ENCODE measurements around the gene FGF21. TPM values are rescaled to one million over a fixed set of nuclear protein-coding genes. Genes with fewer than 3 reads are reported as not detected.

The FGF21 gene
- polyA plus RNA-seq, 1 of the 3 experiments (the other 2 are of a cell fraction), result not detected

GRCh38 chr19:48799358-48800300 lies 44.3 kb downstream of the FGF21 start:
- Histone ChIP-seq H3K36me3 (replicated peaks in 1 of 2; ENCODE audit: control insufficient read depth in 1 of 2, insufficient read depth in 2 of 2, low read length in 1 of 2) (peaks cover 0 to under 1% of the 10 kb centered on the region in 2 experiments), H3K4me2 (no peak overlapping the region), H2AFZ (ENCODE audit: low read depth) (no peak overlapping the region), H3K27ac (ENCODE audit: low read depth in 2 of 2, low read length in 1 of 2) (no peak overlapping the region), H3K9me3 (no peaks in the 10 kb centered on the region), H4K20me1 (ENCODE audit: insufficient read depth) (no peaks in the 10 kb centered on the region), H3K9me2 (no peaks in the 10 kb centered on the region), H3K79me2 (ENCODE audit: insufficient read depth) (no peaks in the 10 kb centered on the region), H3K4me3 (ENCODE audit: low read depth in 2 of 2, low read length in 1 of 2) (no peak overlapping the region), H3F3A (replicated peaks; ENCODE audit: insufficient read depth) (peaks cover 5% of the 10 kb centered on the region), H3K4me1 (ENCODE audit: control insufficient read depth in 1 of 2, insufficient read depth in 2 of 2, low read depth in 1 of 2, low read length in 1 of 2) (peaks cover 4 to 5% of the 10 kb centered on the region in 2 experiments; a peak in 1 of 4 replicates), H3K27me3 (ENCODE audit: insufficient read depth) (no peaks in the 10 kb centered on the region), H3K9ac (no peak overlapping the region)
- ChIA-PET CTCF (interaction anchor here (1.0 to 4.7 kb wide), 5 partner anchors 11 to 171 kb away, joined by 3 to 21 read pairs (median 7); partner anchors contain the start of gene HSD17B14), POLR2A (no interaction called here)
- TF ChIP-seq GATA2 (CRISPR knock-in tag; IDR thresholded peaks at IDR 0.05) (no peak), IRF3 (IDR thresholded peaks at IDR 0.05; ENCODE audit: low read depth, low read length) (no peak), CHD2 (IDR thresholded peaks at IDR 0.05; ENCODE audit: low read length, partially characterized antibody) (no peak), RXRA (IDR thresholded peaks at IDR 0.05; ENCODE audit: borderline replicate concordance, low read depth) (no peak), JUND (IDR thresholded peaks at IDR 0.05) (no peak), EP300 (IDR thresholded peaks at IDR 0.05; ENCODE audit: borderline replicate concordance in 1 of 2, low read depth in 1 of 2, low read length in 1 of 2) (no peak), EZH2phosphoT487 (IDR thresholded peaks at IDR 0.05; ENCODE audit: borderline replicate concordance, low read depth) (no peak), RFX5 (IDR thresholded peaks at IDR 0.05; ENCODE audit: low read length) (no peak), TCF12 (IDR thresholded peaks at IDR 0.05) (no peak), ELF1 (IDR thresholded peaks at IDR 0.05) (no peak), RAD21 (IDR thresholded peaks at IDR 0.05; ENCODE audit: low read length) (no peak), RCOR1 (IDR thresholded peaks at IDR 0.05; ENCODE audit: low read length) (no peak), YY1 (IDR thresholded peaks at IDR 0.05; ENCODE audit: low read depth) (no peak), FOXJ3 (CRISPR knock-in tag; IDR thresholded peaks at IDR 0.05) (no peak), REST (IDR thresholded peaks at IDR 0.05; ENCODE audit: low read depth, low read length) (no peak), GABPA (IDR thresholded peaks at IDR 0.05; ENCODE audit: low read depth) (no peak), MXI1 (IDR thresholded peaks at IDR 0.05; ENCODE audit: low read depth, low read length) (no peak), CTCF (IDR thresholded peaks at IDR 0.05) (no peak)
- TF ChIP-seq, protein P1, sequence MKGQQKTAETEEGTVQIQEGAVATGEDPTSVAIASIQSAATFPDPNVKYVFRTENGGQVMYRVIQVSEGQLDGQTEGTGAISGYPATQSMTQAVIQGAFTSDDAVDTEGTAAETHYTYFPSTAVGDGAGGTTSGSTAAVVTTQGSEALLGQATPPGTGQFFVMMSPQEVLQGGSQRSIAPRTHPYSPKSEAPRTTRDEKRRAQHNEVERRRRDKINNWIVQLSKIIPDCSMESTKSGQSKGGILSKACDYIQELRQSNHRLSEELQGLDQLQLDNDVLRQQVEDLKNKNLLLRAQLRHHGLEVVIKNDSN (IDR thresholded peaks at IDR 0.05; ENCODE audit: borderline replicate concordance, low read depth), result no peak
- TF ChIP-seq, protein P2, sequence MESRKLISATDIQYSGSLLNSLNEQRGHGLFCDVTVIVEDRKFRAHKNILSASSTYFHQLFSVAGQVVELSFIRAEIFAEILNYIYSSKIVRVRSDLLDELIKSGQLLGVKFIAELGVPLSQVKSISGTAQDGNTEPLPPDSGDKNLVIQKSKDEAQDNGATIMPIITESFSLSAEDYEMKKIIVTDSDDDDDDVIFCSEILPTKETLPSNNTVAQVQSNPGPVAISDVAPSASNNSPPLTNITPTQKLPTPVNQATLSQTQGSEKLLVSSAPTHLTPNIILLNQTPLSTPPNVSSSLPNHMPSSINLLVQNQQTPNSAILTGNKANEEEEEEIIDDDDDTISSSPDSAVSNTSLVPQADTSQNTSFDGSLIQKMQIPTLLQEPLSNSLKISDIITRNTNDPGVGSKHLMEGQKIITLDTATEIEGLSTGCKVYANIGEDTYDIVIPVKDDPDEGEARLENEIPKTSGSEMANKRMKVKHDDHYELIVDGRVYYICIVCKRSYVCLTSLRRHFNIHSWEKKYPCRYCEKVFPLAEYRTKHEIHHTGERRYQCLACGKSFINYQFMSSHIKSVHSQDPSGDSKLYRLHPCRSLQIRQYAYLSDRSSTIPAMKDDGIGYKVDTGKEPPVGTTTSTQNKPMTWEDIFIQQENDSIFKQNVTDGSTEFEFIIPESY (IDR thresholded peaks at IDR 0.05; ENCODE audit: borderline replicate concordance, low read depth), result no peak
- WGBS (ENCODE audit: low lambda C conversion rate), result 92% methylated on average over 25 of the region's 44 CpGs
- DNase-seq, result no peak

Data from SK-N-SH (cell line).